ENCODE data around the gene C16orf82. TPM values are rescaled to one million over a fixed set of nuclear protein-coding genes. Genes with fewer than 3 reads are reported as not detected.
"Not testable (repeated sequence)": the region's sequence is repeated elsewhere in the genome, so short reads cannot be mapped to it uniquely, and the experiment has no call there.

Gene C16orf82
- total RNA-seq, 4 donors from 2014 or later: not detected

- TF ChIP-seq POLR2A (IDR thresholded peaks at IDR 0.05): no peak
- TF ChIP-seq CTCF (IDR thresholded peaks at IDR 0.05): no peak
- DNase-seq (ENCODE audit: low spot score in 2 of 2): peak in 1 of 2 donors; percentile 72
- H3K4me3 ChIP-seq (ENCODE audit: low read depth, poor library complexity, severe bottlenecking): no peak overlapping the region
- WGBS, 2 donors: 81 to 90% methylated on average over 11 of the region's 11 CpGs
- intact Hi-C loops (cut with DNase I; ENCODE audit: low total_unique reads): no loop called here
Measured at GRCh38 chr16:27073733-27074132, 7.0 kb downstream of the C16orf82 start.

- WGBS, 2 donors: 26 to 31% methylated on average over 4 of the region's 4 CpGs
- no peak for TF ChIP-seq POLR2A (IDR thresholded peaks at IDR 0.05)
- TF ChIP-seq CTCF (IDR thresholded peaks at IDR 0.05): no peak
- intact Hi-C loops (cut with DNase I; ENCODE audit: low total_unique reads): no loop called here
- no peak overlapping the region for H3K4me3 ChIP-seq (ENCODE audit: low read depth, poor library complexity, severe bottlenecking)
- no peak for DNase-seq (ENCODE audit: low spot score in 2 of 2)
Measured at GRCh38 chr16:27080895-27081294, 14.2 kb downstream of the C16orf82 start.

- H3K4me3 ChIP-seq (ENCODE audit: low read depth, poor library complexity, severe bottlenecking): no peak overlapping the region
- TF ChIP-seq CTCF (IDR thresholded peaks at IDR 0.05) (no peak), POLR2A (IDR thresholded peaks at IDR 0.05) (no peak)
- WGBS, 2 donors: 45 to 47% methylated on average over 11 of the region's 11 CpGs
- intact Hi-C loops (cut with DNase I; ENCODE audit: low total_unique reads): no loop called here
- no peak for DNase-seq (ENCODE audit: low spot score in 2 of 2)
Measured at GRCh38 chr16:27083861-27084261, 17.1 kb downstream of the C16orf82 start.

GRCh38 chr16:27084307-27085028 lies 17.7 kb downstream of the C16orf82 start:
- TF ChIP-seq CTCF (IDR thresholded peaks at IDR 0.05) (no peak), POLR2A (IDR thresholded peaks at IDR 0.05) (no peak)
- no peak for DNase-seq (ENCODE audit: low spot score in 2 of 2)
- WGBS, 2 donors: 55 to 60% methylated on average over 9 of the region's 9 CpGs
- intact Hi-C loops (cut with DNase I; ENCODE audit: low total_unique reads): no loop called here
- H3K4me3 ChIP-seq (ENCODE audit: low read depth, poor library complexity, severe bottlenecking): no peak overlapping the region

- WGBS, 2 donors: 61 to 71% methylated on average over 6 of the region's 6 CpGs
- intact Hi-C loops (cut with DNase I; ENCODE audit: low total_unique reads): no loop called here
- no peak for DNase-seq (ENCODE audit: low spot score in 2 of 2)
- H3K4me3 ChIP-seq (ENCODE audit: low read depth, poor library complexity, severe bottlenecking): no peak overlapping the region
- TF ChIP-seq POLR2A (IDR thresholded peaks at IDR 0.05): no peak
Measured at GRCh38 chr16:27085182-27085581, 18.5 kb downstream of the C16orf82 start.

- H3K4me3 ChIP-seq (ENCODE audit: low read depth, poor library complexity, severe bottlenecking); DNase-seq (ENCODE audit: low spot score in 2 of 2); intact Hi-C loops (cut with DNase I; ENCODE audit: low total_unique reads): not testable (repeated sequence)
- 92 to 96% methylated on average over 9 of the region's 9 CpGs for WGBS, 2 donors
Measured at GRCh38 chr16:27086031-27086430, 19.3 kb downstream of the C16orf82 start.

GRCh38 chr16:27088216-27088615 lies 21.5 kb downstream of the C16orf82 start:
- H3K4me3 ChIP-seq (ENCODE audit: low read depth, poor library complexity, severe bottlenecking): no peak overlapping the region
- TF ChIP-seq POLR2A (IDR thresholded peaks at IDR 0.05): no peak
- no peak for TF ChIP-seq CTCF (IDR thresholded peaks at IDR 0.05)
- intact Hi-C loops (cut with DNase I; ENCODE audit: low total_unique reads): no loop called here
- 39 to 47% methylated on average over 5 of the region's 5 CpGs for WGBS, 2 donors
- DNase-seq (ENCODE audit: low spot score in 2 of 2): no peak

Measured in lower leg skin (tissue), 4 donors.